Right lobe of liver (tissue), 4 donors: ENCODE data around the gene LRP11.

Experiments used
- POLR2A ChIP-seq: fragments of 450-650 bp; IDR thresholded peaks from one replicate; pipeline ENCODE4 v1.6.1; 2017; ENCODE audit warnings: antibody characterized with exemption, mild to moderate bottlenecking
- TF ChIP-seq, protein P1 (sequence below), 4 donors: fragments of 200-600 bp in 3 of 4; fragments of 450-650 bp in 1 of 4; IDR thresholded peaks; one replicate each; pipeline versions ENCODE4 v1.5.1 to v1.8.0; 2016 to 2022; ENCODE audit warnings: antibody characterized with exemption in 4 of 4, mild to moderate bottlenecking in 2 of 4
- donor health status: DM: no; HTN: no; CAD: no.
- donor health status: DM: no; HTN: no; CAD: no.
- donor health status: DM: no; HTN: yes; CAD: no.

DNA sequence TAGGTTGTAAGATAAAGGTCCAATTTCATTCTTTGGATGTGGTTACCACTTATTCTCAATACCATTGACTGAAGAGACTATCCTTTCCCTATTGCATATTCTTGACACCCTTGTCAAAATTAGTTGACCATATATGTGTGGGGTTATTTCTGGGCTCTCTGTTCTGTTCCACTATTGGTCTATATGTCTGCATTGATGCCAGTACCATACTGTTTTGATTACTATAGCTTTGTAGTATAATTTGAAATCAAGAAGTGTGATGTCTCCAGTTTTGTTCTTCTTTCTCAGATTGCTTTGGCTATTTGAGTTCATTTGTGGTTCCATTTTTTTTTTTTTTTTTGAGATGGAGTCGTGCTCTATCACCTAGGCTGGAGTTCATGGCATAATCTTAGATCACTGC, 8.1 kb upstream of the LRP11 start:
- TF ChIP-seq, protein P1, sequence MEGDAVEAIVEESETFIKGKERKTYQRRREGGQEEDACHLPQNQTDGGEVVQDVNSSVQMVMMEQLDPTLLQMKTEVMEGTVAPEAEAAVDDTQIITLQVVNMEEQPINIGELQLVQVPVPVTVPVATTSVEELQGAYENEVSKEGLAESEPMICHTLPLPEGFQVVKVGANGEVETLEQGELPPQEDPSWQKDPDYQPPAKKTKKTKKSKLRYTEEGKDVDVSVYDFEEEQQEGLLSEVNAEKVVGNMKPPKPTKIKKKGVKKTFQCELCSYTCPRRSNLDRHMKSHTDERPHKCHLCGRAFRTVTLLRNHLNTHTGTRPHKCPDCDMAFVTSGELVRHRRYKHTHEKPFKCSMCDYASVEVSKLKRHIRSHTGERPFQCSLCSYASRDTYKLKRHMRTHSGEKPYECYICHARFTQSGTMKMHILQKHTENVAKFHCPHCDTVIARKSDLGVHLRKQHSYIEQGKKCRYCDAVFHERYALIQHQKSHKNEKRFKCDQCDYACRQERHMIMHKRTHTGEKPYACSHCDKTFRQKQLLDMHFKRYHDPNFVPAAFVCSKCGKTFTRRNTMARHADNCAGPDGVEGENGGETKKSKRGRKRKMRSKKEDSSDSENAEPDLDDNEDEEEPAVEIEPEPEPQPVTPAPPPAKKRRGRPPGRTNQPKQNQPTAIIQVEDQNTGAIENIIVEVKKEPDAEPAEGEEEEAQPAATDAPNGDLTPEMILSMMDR (IDR thresholded peaks at IDR 0.05) = no peak
- TF ChIP-seq POLR2A = no peak
